ENCODE results near the gene PLEKHA3. TPM values are rescaled to one million over a fixed set of nuclear protein-coding genes. Genes with fewer than 3 reads are reported as not detected.

The PLEKHA3 gene
- total RNA-seq, 1 donor = 8.7 TPM

DNA sequence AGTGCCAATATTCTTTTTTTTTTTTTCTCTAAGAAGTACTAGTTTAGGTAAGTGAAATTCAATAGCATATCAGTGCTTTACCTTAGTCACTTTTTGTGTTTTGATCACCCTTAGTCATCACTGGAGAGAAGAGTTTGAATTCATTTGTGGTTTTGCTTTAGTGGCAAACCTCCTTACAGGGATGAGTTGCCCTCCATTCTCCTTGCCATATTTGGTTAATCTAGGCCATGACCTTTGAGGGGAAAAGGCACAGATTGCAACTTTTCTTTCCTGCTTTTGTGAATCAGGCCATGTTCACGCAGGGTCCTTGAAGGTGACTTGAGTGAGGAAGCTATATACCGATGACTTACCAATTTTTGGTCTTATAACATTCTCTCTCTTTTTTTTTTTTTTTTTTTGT is 34.4 kb downstream of the PLEKHA3 start:
- TF ChIP-seq, protein P1, sequence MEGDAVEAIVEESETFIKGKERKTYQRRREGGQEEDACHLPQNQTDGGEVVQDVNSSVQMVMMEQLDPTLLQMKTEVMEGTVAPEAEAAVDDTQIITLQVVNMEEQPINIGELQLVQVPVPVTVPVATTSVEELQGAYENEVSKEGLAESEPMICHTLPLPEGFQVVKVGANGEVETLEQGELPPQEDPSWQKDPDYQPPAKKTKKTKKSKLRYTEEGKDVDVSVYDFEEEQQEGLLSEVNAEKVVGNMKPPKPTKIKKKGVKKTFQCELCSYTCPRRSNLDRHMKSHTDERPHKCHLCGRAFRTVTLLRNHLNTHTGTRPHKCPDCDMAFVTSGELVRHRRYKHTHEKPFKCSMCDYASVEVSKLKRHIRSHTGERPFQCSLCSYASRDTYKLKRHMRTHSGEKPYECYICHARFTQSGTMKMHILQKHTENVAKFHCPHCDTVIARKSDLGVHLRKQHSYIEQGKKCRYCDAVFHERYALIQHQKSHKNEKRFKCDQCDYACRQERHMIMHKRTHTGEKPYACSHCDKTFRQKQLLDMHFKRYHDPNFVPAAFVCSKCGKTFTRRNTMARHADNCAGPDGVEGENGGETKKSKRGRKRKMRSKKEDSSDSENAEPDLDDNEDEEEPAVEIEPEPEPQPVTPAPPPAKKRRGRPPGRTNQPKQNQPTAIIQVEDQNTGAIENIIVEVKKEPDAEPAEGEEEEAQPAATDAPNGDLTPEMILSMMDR (IDR thresholded peaks at IDR 0.05; ENCODE audit: extremely low read depth, low read depth, low read length) = no peak
- no peak for DNase-seq (ENCODE audit: insufficient read length, low spot score, missing footprints)
- H3K9me3 ChIP-seq (ENCODE audit: low read depth, low read length) = no peaks in the 10 kb centered on the region

DNA sequence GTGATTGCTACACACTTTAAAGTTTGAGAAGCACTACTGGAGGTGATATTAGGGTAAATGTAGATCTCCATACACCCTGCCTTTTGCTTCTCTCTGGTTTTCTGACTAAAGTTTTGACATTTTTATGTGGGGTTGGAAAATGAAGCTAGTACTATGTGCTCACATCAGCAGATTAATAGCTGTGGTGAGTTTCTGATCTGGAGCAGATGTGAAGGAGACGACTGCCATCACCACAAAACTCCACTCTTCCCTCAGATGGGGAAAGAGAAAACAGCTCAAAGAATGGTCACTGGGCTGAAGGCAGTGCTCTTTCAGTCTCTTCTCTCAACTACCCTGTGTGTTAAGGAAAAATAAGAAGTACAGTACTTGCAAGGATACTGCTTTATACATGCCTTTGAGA is 37.2 kb downstream of the PLEKHA3 start:
- Histone ChIP-seq H2AFZ (ENCODE audit: low read length) (no peak overlapping the region), H3K4me2 (ENCODE audit: insufficient read depth, low read length) (no peak overlapping the region), H3K36me3 (ENCODE audit: insufficient read depth, low read length) (no peaks in the 10 kb centered on the region), H3K79me2 (ENCODE audit: insufficient read depth, low read length) (no peaks in the 10 kb centered on the region), H4K20me1 (ENCODE audit: insufficient read depth, low read length) (no peaks in the 10 kb centered on the region), H3K9me3 (ENCODE audit: low read depth, low read length) (no peaks in the 10 kb centered on the region), H3K4me3 (ENCODE audit: insufficient read depth, low read length) (no peak overlapping the region), H3K4me1 (ENCODE audit: insufficient read depth, low read length) (peaks cover 22% of the 10 kb centered on the region), H3K27me3 (ENCODE audit: insufficient read depth, low read length) (no peaks in the 10 kb centered on the region), H3K27ac (ENCODE audit: low read depth, low read length) (no peak overlapping the region)
- TF ChIP-seq, protein P1 (IDR thresholded peaks at IDR 0.05; ENCODE audit: extremely low read depth, low read depth, low read length) = no peak
- no peak for DNase-seq (ENCODE audit: insufficient read length, low spot score, missing footprints)

More for the DNA sequence above, 34.4 kb downstream of the PLEKHA3 start:
- Histone ChIP-seq H3K27ac (ENCODE audit: low read depth, low read length) (peak overlapping the region; percentile 17), H3K4me2 (ENCODE audit: insufficient read depth, low read length) (peak overlapping the region; percentile 38), H3K79me2 (ENCODE audit: insufficient read depth, low read length) (no peaks in the 10 kb centered on the region), H4K20me1 (ENCODE audit: insufficient read depth, low read length) (no peaks in the 10 kb centered on the region), H3K4me3 (ENCODE audit: insufficient read depth, low read length) (no peak overlapping the region), H3K36me3 (ENCODE audit: insufficient read depth, low read length) (no peaks in the 10 kb centered on the region), H3K27me3 (ENCODE audit: insufficient read depth, low read length) (no peaks in the 10 kb centered on the region), H3K4me1 (ENCODE audit: insufficient read depth, low read length) (peaks cover 26% of the 10 kb centered on the region), H2AFZ (ENCODE audit: low read length) (no peak overlapping the region)

DNA sequence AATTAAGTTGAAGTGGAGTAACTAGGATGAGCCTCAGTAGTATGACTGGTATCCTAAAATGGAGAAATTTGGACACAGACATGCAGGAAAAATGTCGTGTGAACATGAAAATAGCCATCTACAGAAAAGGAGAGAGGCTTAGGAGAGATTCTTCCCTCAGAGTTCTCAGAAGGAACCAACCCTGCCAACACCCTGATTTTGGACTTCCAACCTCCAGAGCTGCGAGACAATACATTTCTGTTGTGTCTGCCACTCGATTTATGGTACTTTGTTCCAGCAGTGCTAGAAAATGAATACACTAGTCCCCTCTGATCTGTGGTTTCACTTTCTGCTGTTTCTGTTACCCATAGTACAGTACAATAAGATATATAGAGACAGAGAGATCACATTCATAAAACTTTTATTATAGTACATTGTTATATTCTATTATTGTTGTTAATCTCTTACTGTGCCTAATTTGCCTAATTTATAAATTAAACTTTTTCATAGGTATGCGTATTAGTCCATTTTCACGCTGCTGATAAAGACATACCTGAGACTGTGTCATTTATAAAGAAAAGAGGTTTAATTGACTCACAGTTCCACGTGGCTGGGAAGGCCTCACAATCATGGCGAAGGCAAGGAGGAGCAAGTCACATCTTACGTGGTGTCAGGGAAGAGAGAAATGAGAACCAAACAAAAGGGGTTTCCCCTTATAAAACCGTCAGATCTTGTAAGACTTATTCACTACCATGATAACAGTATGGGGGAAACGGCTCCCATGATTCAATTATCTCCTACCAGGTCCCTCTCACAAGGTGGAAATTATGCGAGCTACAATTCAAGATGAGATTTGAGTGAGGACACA is 41.3 kb downstream of the PLEKHA3 start:
- DNase-seq (ENCODE audit: insufficient read length, low spot score, missing footprints) = no peak
- Histone ChIP-seq H3K79me2 (ENCODE audit: insufficient read depth, low read length) (peaks cover 23% of the 10 kb centered on the region), H3K27ac (ENCODE audit: low read depth, low read length) (no peak overlapping the region), H3K4me2 (ENCODE audit: insufficient read depth, low read length) (no peak overlapping the region), H4K20me1 (ENCODE audit: insufficient read depth, low read length) (no peaks in the 10 kb centered on the region), H3K27me3 (ENCODE audit: insufficient read depth, low read length) (no peaks in the 10 kb centered on the region), H3K4me1 (ENCODE audit: insufficient read depth, low read length) (no peaks in the 10 kb centered on the region), H3K4me3 (ENCODE audit: insufficient read depth, low read length) (no peak overlapping the region), H3K9me3 (ENCODE audit: low read depth, low read length) (no peaks in the 10 kb centered on the region), H3K36me3 (ENCODE audit: insufficient read depth, low read length) (no peaks in the 10 kb centered on the region), H2AFZ (ENCODE audit: low read length) (no peak overlapping the region)
- TF ChIP-seq, protein P1 (IDR thresholded peaks at IDR 0.05; ENCODE audit: extremely low read depth, low read depth, low read length) = no peak

DNA sequence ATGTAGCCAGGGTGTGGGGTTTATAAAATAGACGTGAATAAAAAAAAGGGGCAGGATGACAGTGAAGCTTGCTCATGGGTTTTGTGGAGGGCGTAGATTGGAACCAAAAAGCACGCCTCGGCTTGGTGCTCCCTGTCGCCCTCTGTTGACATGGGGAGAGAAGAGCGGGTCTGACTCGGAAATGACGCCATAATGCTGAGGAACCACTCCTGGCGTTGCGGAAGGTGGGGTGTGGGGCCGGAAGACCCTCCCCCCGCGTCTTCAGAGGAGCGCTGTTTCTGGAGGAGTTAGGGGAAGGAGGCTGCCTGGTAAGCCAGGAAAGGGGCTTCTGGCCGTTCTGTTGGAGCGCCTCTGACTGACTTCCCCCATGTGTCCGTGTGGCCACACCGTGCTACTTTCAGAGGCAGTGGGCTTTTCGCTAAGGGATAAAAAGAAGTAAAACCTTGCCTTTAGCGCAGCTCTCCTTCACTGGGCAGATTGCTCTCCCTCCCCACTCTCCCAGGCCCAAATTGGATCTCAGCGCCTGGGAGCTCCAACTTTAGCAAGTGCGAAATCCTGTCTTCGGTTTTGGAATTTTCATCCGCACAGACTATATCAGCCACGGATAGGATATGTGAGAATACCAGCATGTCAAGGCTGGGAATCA is 42.8 kb downstream of the PLEKHA3 start:
- Histone ChIP-seq H3K4me2 (ENCODE audit: insufficient read depth, low read length) (peak overlapping the region; percentile 92), H4K20me1 (ENCODE audit: insufficient read depth, low read length) (no peaks in the 10 kb centered on the region), H3K4me3 (ENCODE audit: insufficient read depth, low read length) (peak overlapping the region; percentile 82), H3K79me2 (ENCODE audit: insufficient read depth, low read length) (peaks cover 38% of the 10 kb centered on the region), H3K9me3 (ENCODE audit: low read depth, low read length) (no peaks in the 10 kb centered on the region), H3K4me1 (ENCODE audit: insufficient read depth, low read length) (no peaks in the 10 kb centered on the region), H2AFZ (ENCODE audit: low read length) (peak overlapping the region; percentile 92), H3K27ac (ENCODE audit: low read depth, low read length) (peak overlapping the region; percentile 81), H3K36me3 (ENCODE audit: insufficient read depth, low read length) (no peaks in the 10 kb centered on the region), H3K27me3 (ENCODE audit: insufficient read depth, low read length) (no peaks in the 10 kb centered on the region)
- TF ChIP-seq, protein P1 (IDR thresholded peaks at IDR 0.05; ENCODE audit: extremely low read depth, low read depth, low read length) = peak; percentile 79
- peak; percentile 77 for DNase-seq (ENCODE audit: insufficient read length, low spot score, missing footprints)

All from osteoblast (primary cell).